Activated naive CD4-positive, alpha-beta T cell treated with Interleukin-2 at 50 U/mL for 16 hours (primary cell): Measurements from ENCODE around the gene MAN2B2.
"Not testable (repeated sequence)": the region's sequence is repeated elsewhere in the genome, so short reads cannot be mapped to it uniquely, and the experiment has no call there.

Source experiments
- DNase-seq: peaks from one replicate; pipeline ENCODE4 v3.0.0-alpha.2; 2020

Gene MAN2B2

GRCh38 chr4:6644792-6645530 is 70.0 kb downstream of the MAN2B2 start:
- no peak for DNase-seq

GRCh38 chr4:6647169-6647568 is 72.2 kb downstream of the MAN2B2 start:
- DNase-seq = no peak

- no peak for DNase-seq
These were observed 72.7 kb downstream of the MAN2B2 start for GRCh38 chr4:6647582-6648230.

- no peak for DNase-seq
These were observed 74.2 kb downstream of the MAN2B2 start for GRCh38 chr4:6649216-6649615.

GRCh38 chr4:6654211-6654610 is 79.2 kb downstream of the MAN2B2 start:
- not testable (repeated sequence) for DNase-seq

GRCh38 chr4:6655291-6655690 is 80.3 kb downstream of the MAN2B2 start:
- DNase-seq = not testable (repeated sequence)

- DNase-seq = no peak
These were observed 80.9 kb downstream of the MAN2B2 start for GRCh38 chr4:6655924-6656323.

GRCh38 chr4:6657242-6658208 is 82.5 kb downstream of the MAN2B2 start:
- DNase-seq = no peak

- DNase-seq = no peak
These were observed 83.2 kb downstream of the MAN2B2 start for GRCh38 chr4:6658209-6658595.

- peak; percentile 63 for DNase-seq
These were observed 83.6 kb downstream of the MAN2B2 start for GRCh38 chr4:6658597-6659075.

- no peak for DNase-seq
These were observed 84.9 kb downstream of the MAN2B2 start for GRCh38 chr4:6659897-6660296.

GRCh38 chr4:6660430-6660829 is 85.4 kb downstream of the MAN2B2 start:
- DNase-seq = no peak

GRCh38 chr4:6662591-6662990 is 87.6 kb downstream of the MAN2B2 start:
- DNase-seq = no peak

- no peak for DNase-seq
These were observed 88.8 kb downstream of the MAN2B2 start for GRCh38 chr4:6663596-6664393.

- DNase-seq = no peak
These were observed 90.3 kb downstream of the MAN2B2 start for GRCh38 chr4:6665320-6665654.

GRCh38 chr4:6668391-6668790 is 93.4 kb downstream of the MAN2B2 start:
- no peak for DNase-seq

- no peak for DNase-seq
These were observed 96.7 kb downstream of the MAN2B2 start for GRCh38 chr4:6671648-6672047.

- no peak for DNase-seq
These were observed 97.1 kb downstream of the MAN2B2 start for GRCh38 chr4:6672131-6672530.

- DNase-seq = not testable (repeated sequence)
These were observed 97.7 kb downstream of the MAN2B2 start for GRCh38 chr4:6672541-6673190.
